Measurements from ENCODE around the gene CASZ1. TPM values are rescaled to one million over a fixed set of nuclear protein-coding genes. Genes with fewer than 3 reads are reported as not detected.

Gene CASZ1
- polyA plus RNA-seq, 3 donors, result 0.30 to 3.7 (median 0.50) TPM

- no peaks in the 10 kb centered on the region for H3K36me3 Mint-ChIP-seq
- Histone ChIP-seq H2AFZ (ENCODE audit: insufficient read depth, low read depth, low read length, poor library complexity, severe bottlenecking) (no peak overlapping the region), H4K20me1 (ENCODE audit: insufficient read depth, low read length) (no peaks in the 10 kb centered on the region), H3K79me2 (ENCODE audit: insufficient read depth, low read length) (no peaks in the 10 kb centered on the region), H3K4me1 (ENCODE audit: control insufficient read depth in 1 of 2, insufficient read depth in 2 of 2, low read length in 2 of 2) (no peaks in the 10 kb centered on the region), H3K4me3 (replicated peaks in 1 of 3; ENCODE audit: low read depth in 2 of 3, low read length in 3 of 3) (no peak overlapping the region), H3K36me3 (replicated peaks in 1 of 2; ENCODE audit: control insufficient read depth in 1 of 2, insufficient read depth in 2 of 2, low read length in 2 of 2) (no peaks in the 10 kb centered on the region), H3K4me2 (replicated peaks; ENCODE audit: extremely low read depth, low read length, poor library complexity, severe bottlenecking) (no peak overlapping the region), H3K9ac (ENCODE audit: insufficient read depth, low read length, poor library complexity, severe bottlenecking) (no peak overlapping the region), H3K9me3 (replicated peaks in 1 of 2; ENCODE audit: control insufficient read depth in 1 of 2, insufficient read depth in 1 of 2, low read length in 2 of 2) (no peaks in the 10 kb centered on the region), H3K27me3 (ENCODE audit: control insufficient read depth in 2 of 2, insufficient read depth in 2 of 2, low read length in 2 of 2) (no peaks in the 10 kb centered on the region), H3K27ac (ENCODE audit: low read depth in 1 of 2, low read length in 2 of 2) (no peak overlapping the region)
- no peaks in the 10 kb centered on the region for H3K4me1 Mint-ChIP-seq
- DNase-seq, result no peak
- no peaks in the 10 kb centered on the region for H3K9me3 Mint-ChIP-seq
- intact Hi-C loops (cut with micrococcal nuclease), result no loop called here
- H3K4me3 Mint-ChIP-seq, result no peak overlapping the region
- WGBS (ENCODE audit: insufficient coverage), result 92% methylated on average over 8 of the region's 9 CpGs
- H3K27me3 Mint-ChIP-seq (ENCODE audit: low read depth in 3 of 3), result peaks cover 2 to 11% (median 3%) of the 10 kb centered on the region in 3 donors
- no peak for TF ChIP-seq CTCF (IDR thresholded peaks at IDR 0.05)
- H3K27ac Mint-ChIP-seq, result no peak overlapping the region
Observed at GRCh38 chr1:10767282-10767681, 29.2 kb downstream of the CASZ1 start.

GRCh38 chr1:10765734-10766478 lies 30.5 kb downstream of the CASZ1 start:
- H3K4me2 ChIP-seq (replicated peaks; ENCODE audit: extremely low read depth, low read length, poor library complexity, severe bottlenecking), result no peak overlapping the region
- no peaks in the 10 kb centered on the region for H3K9me3 Mint-ChIP-seq
- no peak for DNase-seq
- intact Hi-C loops (cut with micrococcal nuclease), result no loop called here
- H4K20me1 ChIP-seq (ENCODE audit: insufficient read depth, low read length), result no peaks in the 10 kb centered on the region
- no peak overlapping the region for H3K27ac Mint-ChIP-seq
- no peak overlapping the region for H3K4me3 Mint-ChIP-seq
- no peaks in the 10 kb centered on the region for H3K4me1 ChIP-seq (ENCODE audit: control insufficient read depth in 1 of 2, insufficient read depth in 2 of 2, low read length in 2 of 2)
- no peak for TF ChIP-seq CTCF (IDR thresholded peaks at IDR 0.05)
- no peaks in the 10 kb centered on the region for H3K79me2 ChIP-seq (ENCODE audit: insufficient read depth, low read length)
- H2AFZ ChIP-seq (ENCODE audit: insufficient read depth, low read depth, low read length, poor library complexity, severe bottlenecking), result no peak overlapping the region
- H3K9me3 ChIP-seq (replicated peaks in 1 of 2; ENCODE audit: control insufficient read depth in 1 of 2, insufficient read depth in 1 of 2, low read length in 2 of 2), result no peaks in the 10 kb centered on the region
- H3K36me3 ChIP-seq (replicated peaks in 1 of 2; ENCODE audit: control insufficient read depth in 1 of 2, insufficient read depth in 2 of 2, low read length in 2 of 2), result no peaks in the 10 kb centered on the region
- H3K36me3 Mint-ChIP-seq, result no peaks in the 10 kb centered on the region
- H3K4me1 Mint-ChIP-seq, result no peaks in the 10 kb centered on the region
- H3K27me3 Mint-ChIP-seq (ENCODE audit: low read depth in 3 of 3), result peaks cover 1 to 6% (median 2%) of the 10 kb centered on the region in 3 donors
- no peaks in the 10 kb centered on the region for H3K27me3 ChIP-seq (ENCODE audit: control insufficient read depth in 2 of 2, insufficient read depth in 2 of 2, low read length in 2 of 2)
- no peak overlapping the region for H3K27ac ChIP-seq (ENCODE audit: low read depth in 1 of 2, low read length in 2 of 2)
- 55% methylated on average over 9 of the region's 17 CpGs for WGBS (ENCODE audit: insufficient coverage)
- no peak overlapping the region for H3K4me3 ChIP-seq (replicated peaks in 1 of 3; ENCODE audit: low read depth in 2 of 3, low read length in 3 of 3)
- H3K9ac ChIP-seq (ENCODE audit: insufficient read depth, low read length, poor library complexity, severe bottlenecking), result no peak overlapping the region

All from CD14-positive monocyte (primary cell).